NCI-H2029 treated with DMSO at 0.1 percent for 48 hours (cell line): Measurements from ENCODE around the gene POP7.
"Not testable (repeated sequence)": the region's sequence is repeated elsewhere in the genome, so short reads cannot be mapped to it uniquely, and the experiment has no call there.

Experiments
- DNase-seq: peaks from one replicate; lab custom pipeline; 2025; lab: John Stamatoyannopoulos, UW

The POP7 gene

DNA sequence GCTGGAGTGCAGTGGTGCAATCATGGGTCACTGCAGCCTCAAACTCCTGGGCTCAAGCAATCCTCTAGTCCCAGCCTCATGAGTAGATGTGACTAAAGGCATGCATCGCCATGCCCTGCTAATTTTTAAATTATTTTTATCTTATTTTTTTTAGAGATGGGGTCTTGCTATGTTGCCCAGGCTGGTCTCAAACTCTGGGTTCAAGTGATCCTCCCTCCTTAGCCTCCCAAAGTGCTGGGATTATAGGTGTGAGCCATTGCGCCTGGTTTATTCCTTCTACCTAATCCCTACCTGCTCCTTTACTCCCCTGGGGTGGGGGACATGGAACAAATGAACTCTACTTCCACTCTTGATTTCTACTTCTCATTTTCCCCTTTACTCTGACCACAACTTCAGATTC lies 18.4 kb downstream of the POP7 start:
- not testable (repeated sequence) for DNase-seq

DNA sequence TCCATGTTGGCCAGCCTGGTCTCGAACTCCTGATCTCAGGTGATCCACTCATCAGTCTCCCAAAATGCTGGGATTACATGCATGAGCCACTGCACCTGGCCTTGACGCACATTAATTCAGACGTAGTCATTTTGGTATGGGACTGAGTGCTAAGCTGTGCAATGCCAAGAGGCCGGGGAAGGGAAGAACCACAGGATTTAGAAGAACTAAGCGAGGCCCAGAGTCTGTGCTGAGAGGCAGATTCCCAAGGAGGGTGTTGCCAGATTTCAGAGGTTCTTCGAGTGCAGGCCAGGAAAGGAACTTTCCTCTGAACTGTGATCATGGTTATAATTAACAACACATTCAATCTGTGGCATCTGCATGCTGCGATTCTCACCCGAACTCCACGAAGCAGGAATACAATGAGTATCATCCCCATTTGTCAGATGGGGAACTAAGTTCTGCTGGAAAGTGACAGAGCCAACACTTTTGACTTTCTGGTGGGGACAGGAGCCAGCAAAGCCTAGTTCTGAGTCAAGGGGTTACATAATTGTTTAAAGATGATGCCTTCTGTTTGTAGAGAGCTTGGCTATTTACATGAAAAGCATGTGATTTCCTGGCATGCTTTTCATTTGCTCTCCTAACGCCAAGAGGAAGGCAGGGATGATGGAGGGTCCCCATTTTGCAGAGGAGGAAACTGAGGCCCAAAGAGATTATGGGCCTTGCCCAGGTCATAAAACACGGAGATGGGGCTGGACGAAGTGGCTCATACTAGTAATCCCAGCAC lies 21.3 kb downstream of the POP7 start:
- no peak for DNase-seq

- no peak for DNase-seq
Measured at GRCh38 chr7:100728196-100728595, 22.3 kb downstream of the POP7 start.

DNA sequence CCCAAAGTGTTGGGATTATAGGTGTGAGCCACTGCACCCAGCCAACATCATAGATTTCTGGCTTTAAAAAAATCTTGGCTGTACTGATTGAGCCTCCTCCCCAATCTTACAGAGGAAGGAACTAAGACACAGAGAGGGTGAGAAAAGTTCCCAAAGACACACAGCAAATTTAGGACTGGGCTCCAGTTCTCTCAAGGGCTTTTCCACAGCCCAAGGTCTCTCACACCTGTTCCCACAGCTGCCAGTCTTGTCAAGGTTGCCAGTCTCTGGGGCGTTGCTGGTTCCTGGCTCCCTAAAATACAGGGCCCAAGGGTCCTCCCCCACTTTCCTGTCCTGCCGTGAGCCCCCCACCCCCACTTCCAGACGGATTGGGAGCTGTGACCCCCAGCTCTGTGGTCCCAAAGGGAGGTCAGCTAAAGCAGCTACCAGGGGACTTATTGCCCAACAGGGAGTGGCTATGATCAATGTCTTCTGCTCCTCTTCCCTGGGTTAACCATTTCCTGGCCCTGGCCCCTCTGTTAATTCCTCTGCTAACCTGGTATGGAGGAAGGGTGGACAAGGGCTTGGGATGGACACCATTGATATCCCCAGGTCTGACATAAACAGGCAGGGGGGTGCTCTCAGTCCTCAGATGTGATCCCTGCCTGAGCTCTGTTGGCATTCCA lies 24.3 kb downstream of the POP7 start:
- no peak for DNase-seq

- DNase-seq: no peak
Measured at GRCh38 chr7:100731937-100732636, 26.2 kb downstream of the POP7 start.

DNA sequence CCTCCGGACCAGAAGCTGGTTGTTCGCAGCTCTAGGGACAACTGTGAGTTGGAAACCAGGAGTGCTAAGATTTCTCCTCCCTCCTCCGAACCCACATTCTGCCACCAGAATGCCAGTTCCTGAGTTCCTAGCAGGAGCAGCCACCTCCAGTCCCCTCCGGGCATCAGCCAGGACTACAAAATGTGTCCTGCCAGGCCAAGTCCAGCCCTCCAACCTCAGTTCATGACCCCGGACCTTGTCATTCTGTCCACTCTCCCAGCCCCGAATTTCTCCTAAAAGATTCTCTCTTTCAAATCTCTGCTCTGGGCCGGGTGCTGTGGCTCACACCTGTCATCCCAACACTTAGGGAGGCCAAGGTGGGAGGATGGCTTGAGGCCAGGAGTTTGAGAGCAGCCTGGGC lies 29.8 kb downstream of the POP7 start:
- DNase-seq: no peak

- DNase-seq: no peak
Measured at GRCh38 chr7:100736671-100737070, 30.8 kb downstream of the POP7 start.

GRCh38 chr7:100739934-100740333 lies 34.0 kb downstream of the POP7 start:
- no peak for DNase-seq

GRCh38 chr7:100744605-100745004 lies 38.7 kb downstream of the POP7 start:
- no peak for DNase-seq

- peak; percentile 64 for DNase-seq
Measured at GRCh38 chr7:100745184-100745583, 39.3 kb downstream of the POP7 start.

- DNase-seq: no peak
Measured at GRCh38 chr7:100752994-100753393, 47.1 kb downstream of the POP7 start.

- no peak for DNase-seq
Measured at GRCh38 chr7:100753750-100754149, 47.8 kb downstream of the POP7 start.
